ENCODE measurements around the gene ACOT13.

GRCh38 chr6:24692848-24693592 lies 26.1 kb downstream of the ACOT13 start:
- TF ChIP-seq REST (IDR thresholded peaks at IDR 0.05; ENCODE audit: low read depth) (no peak), TCF12 (IDR thresholded peaks at IDR 0.05; ENCODE audit: low read depth) (no peak), CREB1 (IDR thresholded peaks at IDR 0.05; ENCODE audit: low read depth) (no peak), EP300 (IDR thresholded peaks at IDR 0.05; ENCODE audit: borderline replicate concordance) (no peak)

Data from Ishikawa (cell line).